Smooth muscle cell (in vitro differentiated cells): Measurements from ENCODE around the gene RHBG. TPM values are rescaled to one million over a fixed set of nuclear protein-coding genes. Genes with fewer than 3 reads are reported as not detected.

Experiments used
- DNase-seq: peaks from one replicate; lab custom pipeline; 2025; ENCODE audit not compliant: unreplicated experiment; lab: John Stamatoyannopoulos, UW
- H2AFZ ChIP-seq: fragments of 200-600 bp; sonication (generic); 2 replicates; pipeline ENCODE4 v1.6.0; 2016; ENCODE audit warnings: antibody characterized with exemption, low read depth, mild to moderate bottlenecking
- H3F3A ChIP-seq: fragments of 200-600 bp; sonication (generic); 2 replicates; pipeline ENCODE4 v1.6.0; 2017; ENCODE audit warnings: antibody characterized with exemption, low read depth
- H3K27ac ChIP-seq: fragments of 200-600 bp; sonication (generic); 2 replicates; pipeline ENCODE4 v1.5.1; 2016; ENCODE audit warnings: low read depth, mild to moderate bottlenecking
- H3K27me3 ChIP-seq: fragments of 200-600 bp; sonication (generic); 2 replicates; pipeline ENCODE4 v1.6.1; 2016; ENCODE audit warnings: low read depth, mild to moderate bottlenecking
- H3K36me3 ChIP-seq: fragments of 200-600 bp; sonication (generic); 2 replicates; pipeline ENCODE4 v1.5.1; 2016; ENCODE audit warnings: low read depth
- H3K4me1 ChIP-seq: fragments of 200-600 bp; sonication (generic); 2 replicates; pipeline ENCODE4 v1.5.1; 2016; ENCODE audit warnings: low read depth
- H3K4me2 ChIP-seq: fragments of 200-600 bp; sonication (generic); 2 replicates; pipeline ENCODE4 v1.6.0; 2016; ENCODE audit warnings: mild to moderate bottlenecking
- H3K4me3 ChIP-seq: fragments of 200-600 bp; sonication (generic); 2 replicates; pipeline ENCODE4 v1.5.1; 2016; ENCODE audit warnings: mild to moderate bottlenecking
- H3K79me2 ChIP-seq: fragments of 200-600 bp; sonication (generic); 2 replicates; pipeline ENCODE4 v1.6.0; 2016; ENCODE audit warnings: low read depth, mild to moderate bottlenecking
- H3K9ac ChIP-seq: fragments of 200-600 bp; sonication (generic); 2 replicates; pipeline ENCODE4 v1.6.0; 2016; ENCODE audit warnings: low read depth
- H3K9me3 ChIP-seq: fragments of 200-600 bp; sonication (generic); replicated peaks from 2 replicates; pipeline ENCODE4 v1.5.1; 2016; ENCODE audit warnings: low read depth
- H4K20me1 ChIP-seq: fragments of 200-600 bp; sonication (generic); 2 replicates; pipeline ENCODE4 v1.6.0; 2016; ENCODE audit warnings: low read depth
- CTCF ChIP-seq: fragments of 200-600 bp; sonication (generic); IDR thresholded peaks from 2 replicates; pipeline ENCODE4 v1.5.1; 2017; ENCODE audit warnings: borderline replicate concordance, mild to moderate bottlenecking, antibody characterized with exemption; ENCODE audit not compliant: insufficient read depth, poor library complexity, severe bottlenecking
- WGBS: methylation state at CpG from one replicate; pipeline ENCODE4 v1.1.7; 2016; ENCODE audit warnings: low lambda C conversion rate; 5-methylcytosine and 5-hydroxymethylcytosine counted together
- polyA plus RNA-seq: library from polyadenylated mRNA; unstranded; fragments of >200 nt; fragmentation: Nextera tagmentation; extraction: Ambion mirVana; gene quantifications from 2 replicates; pipeline ENCODE4 v1.2.1, GENCODE V29; 2016
- total RNA-seq: library from RNA; depleted of rRNA; stranded (reverse); fragments of >200 nt; gene quantifications from 2 replicates; pipeline ENCODE4 v1.2.3, GENCODE V29; 2014

Gene RHBG
- total and polyA plus RNA-seq, 2 experiments from 2014 or later, result not detected

- Histone ChIP-seq H3K4me3 (no peak overlapping the region), H4K20me1 (no peaks in the 10 kb centered on the region), H3K36me3 (no peaks in the 10 kb centered on the region), H3K27ac (no peak overlapping the region), H3K4me1 (peaks cover 6% of the 10 kb centered on the region), H3K4me2 (no peak overlapping the region), H3K9ac (no peak overlapping the region), H3K9me3 (no peaks in the 10 kb centered on the region), H3F3A (no peaks in the 10 kb centered on the region), H3K79me2 (no peaks in the 10 kb centered on the region), H3K27me3 (peaks cover 90% of the 10 kb centered on the region), H2AFZ (no peak overlapping the region)
- WGBS, result 29% methylated on average over 12 of the region's 15 CpGs
- DNase-seq, result no peak
- no peak for TF ChIP-seq CTCF
Observed at GRCh38 chr1:156422602-156423091, 53.6 kb downstream of the RHBG start.

- no peak for DNase-seq
- no peaks in the 10 kb centered on the region for H3F3A ChIP-seq
- H4K20me1 ChIP-seq, result no peaks in the 10 kb centered on the region
- peaks cover 98% of the 10 kb centered on the region for H3K27me3 ChIP-seq
- H3K4me3 ChIP-seq, result no peak overlapping the region
- no peaks in the 10 kb centered on the region for H3K9me3 ChIP-seq
- WGBS, result 70% methylated on average over 7 of the region's 7 CpGs
- H3K36me3 ChIP-seq, result no peaks in the 10 kb centered on the region
- H3K4me1 ChIP-seq, result peaks cover 6% of the 10 kb centered on the region
- no peak overlapping the region for H3K4me2 ChIP-seq
- H3K79me2 ChIP-seq, result no peaks in the 10 kb centered on the region
- H2AFZ ChIP-seq, result no peak overlapping the region
- no peak overlapping the region for H3K9ac ChIP-seq
- TF ChIP-seq CTCF, result no peak
- no peak overlapping the region for H3K27ac ChIP-seq
Observed at GRCh38 chr1:156423422-156424352, 54.7 kb downstream of the RHBG start.

- 93% methylated on average over 10 of the region's 10 CpGs for WGBS
- no peak for TF ChIP-seq CTCF
- no peaks in the 10 kb centered on the region for H3K36me3 ChIP-seq
- peaks cover 98% of the 10 kb centered on the region for H3K27me3 ChIP-seq
- peaks cover 10% of the 10 kb centered on the region for H3K4me1 ChIP-seq
- no peak overlapping the region for H3K4me3 ChIP-seq
- H3K9ac ChIP-seq, result no peak overlapping the region
- H4K20me1 ChIP-seq, result no peaks in the 10 kb centered on the region
- no peaks in the 10 kb centered on the region for H3K79me2 ChIP-seq
- H3F3A ChIP-seq, result no peaks in the 10 kb centered on the region
- H3K27ac ChIP-seq, result no peak overlapping the region
- no peak overlapping the region for H2AFZ ChIP-seq
- DNase-seq, result no peak
- no peak overlapping the region for H3K4me2 ChIP-seq
- H3K9me3 ChIP-seq, result no peaks in the 10 kb centered on the region
Observed at GRCh38 chr1:156424806-156425432, 55.9 kb downstream of the RHBG start.
